Measurements from ENCODE around the gene SIVA1. TPM values are rescaled to one million over a fixed set of nuclear protein-coding genes. Genes with fewer than 3 reads are reported as not detected.

Gene SIVA1
- total RNA-seq, 1 experiment from 2014 or later = 292 TPM

GRCh38 chr14:104771374-104771773 is 18.4 kb downstream of the SIVA1 start:
- DNase-seq (ENCODE audit: low read depth) = no peak

- DNase-seq (ENCODE audit: low read depth) = no peak
Measured at GRCh38 chr14:104771918-104772706, 19.2 kb downstream of the SIVA1 start.

DNA sequence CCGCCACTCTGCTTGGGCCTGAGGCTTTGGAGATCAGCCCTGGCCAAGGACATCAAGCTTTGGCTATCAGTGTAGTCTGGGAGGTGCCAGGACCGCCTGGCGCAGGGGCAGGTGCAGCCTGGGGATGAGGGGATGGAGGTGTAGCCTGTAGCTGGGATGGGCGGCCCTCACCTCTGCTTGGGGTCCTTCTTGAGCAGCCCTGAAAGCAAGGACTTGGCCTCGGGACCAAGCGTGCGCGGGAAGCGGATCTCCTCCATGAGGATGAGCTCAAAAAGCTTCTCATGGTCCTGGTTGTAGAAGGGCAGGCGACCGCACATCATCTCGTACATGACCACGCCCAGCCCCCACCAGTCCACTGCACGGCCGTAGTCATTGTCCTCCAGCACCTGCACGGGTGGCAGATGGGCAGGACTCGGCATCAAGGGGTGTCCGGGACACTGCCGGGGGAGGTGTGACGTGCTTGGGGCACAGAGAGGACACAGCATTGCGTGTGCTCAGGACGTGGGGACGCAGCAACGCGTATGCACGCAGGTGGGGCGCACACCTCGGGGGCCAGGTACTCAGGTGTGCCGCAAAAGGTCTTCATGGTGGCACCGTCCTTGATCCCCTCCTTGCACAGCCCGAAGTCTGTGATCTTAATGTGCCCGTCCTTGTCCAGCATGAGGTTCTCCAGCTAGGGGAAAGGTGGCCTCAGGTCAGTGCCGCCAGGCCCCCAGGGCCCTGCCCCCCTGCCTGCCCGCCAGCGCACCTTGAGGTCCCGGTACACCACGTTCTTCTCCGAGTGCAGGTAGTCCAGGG is 20.0 kb downstream of the SIVA1 start:
- no peak for DNase-seq (ENCODE audit: low read depth)

- no peak for DNase-seq (ENCODE audit: low read depth)
Measured at GRCh38 chr14:104773505-104774452, 20.8 kb downstream of the SIVA1 start.

DNA sequence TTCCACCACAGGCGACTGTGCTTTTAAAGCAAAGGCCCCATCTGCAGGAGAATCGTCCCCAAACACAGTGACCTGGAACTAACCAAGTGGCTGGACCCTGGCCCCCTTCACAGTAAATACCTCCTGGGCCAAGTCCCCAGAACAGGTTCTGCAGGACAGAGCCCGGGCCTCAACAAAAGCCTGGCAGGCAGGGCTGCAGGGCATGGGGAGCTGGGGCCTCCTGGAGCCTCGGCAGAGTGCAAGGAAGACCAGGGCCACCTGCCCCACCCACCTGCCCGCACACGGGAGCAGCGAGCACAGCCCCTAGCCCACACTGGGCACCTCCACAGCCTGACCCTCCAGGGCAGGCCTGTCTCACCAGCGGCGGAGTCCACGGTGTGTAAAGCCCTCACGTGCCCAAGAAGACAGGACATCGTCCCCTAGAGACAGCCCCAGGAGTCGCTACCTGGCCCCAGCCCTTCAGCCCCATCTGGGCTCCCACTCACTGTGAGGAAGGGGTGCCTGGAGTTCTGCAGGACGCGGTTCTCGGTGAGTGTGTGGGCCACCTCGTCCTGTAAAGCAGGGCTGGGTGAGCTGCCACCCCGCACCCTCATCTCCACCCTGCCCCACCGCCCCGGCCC is 21.6 kb downstream of the SIVA1 start:
- DNase-seq (ENCODE audit: low read depth) = no peak

GRCh38 chr14:104775073-104775489 is 22.1 kb downstream of the SIVA1 start:
- DNase-seq (ENCODE audit: low read depth) = no peak

DNA sequence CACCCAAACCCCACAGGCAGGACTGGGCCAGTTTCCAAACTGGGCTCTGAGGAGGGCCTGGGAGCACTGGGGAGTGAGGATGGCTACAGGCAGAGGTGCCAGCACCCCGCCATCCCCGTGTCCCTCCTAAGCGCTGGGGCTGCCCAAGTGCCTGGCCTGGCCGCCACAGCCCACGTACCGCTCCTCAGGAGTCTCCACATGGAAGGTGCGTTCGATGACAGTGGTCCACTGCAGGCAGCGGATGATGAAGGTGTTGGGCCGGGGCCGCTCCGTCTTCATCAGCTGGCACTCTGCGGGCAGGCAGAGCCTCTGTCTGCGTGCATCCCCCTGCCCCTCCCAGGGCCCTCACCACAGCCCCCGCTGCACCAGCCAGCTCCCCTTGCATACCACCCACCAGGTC is 23.5 kb downstream of the SIVA1 start:
- no peak for DNase-seq (ENCODE audit: low read depth)

GRCh38 chr14:104776961-104777807 is 24.2 kb downstream of the SIVA1 start:
- no peak for DNase-seq (ENCODE audit: low read depth)

- no peak for DNase-seq (ENCODE audit: low read depth)
Measured at GRCh38 chr14:104777808-104778249, 24.9 kb downstream of the SIVA1 start.

DNA sequence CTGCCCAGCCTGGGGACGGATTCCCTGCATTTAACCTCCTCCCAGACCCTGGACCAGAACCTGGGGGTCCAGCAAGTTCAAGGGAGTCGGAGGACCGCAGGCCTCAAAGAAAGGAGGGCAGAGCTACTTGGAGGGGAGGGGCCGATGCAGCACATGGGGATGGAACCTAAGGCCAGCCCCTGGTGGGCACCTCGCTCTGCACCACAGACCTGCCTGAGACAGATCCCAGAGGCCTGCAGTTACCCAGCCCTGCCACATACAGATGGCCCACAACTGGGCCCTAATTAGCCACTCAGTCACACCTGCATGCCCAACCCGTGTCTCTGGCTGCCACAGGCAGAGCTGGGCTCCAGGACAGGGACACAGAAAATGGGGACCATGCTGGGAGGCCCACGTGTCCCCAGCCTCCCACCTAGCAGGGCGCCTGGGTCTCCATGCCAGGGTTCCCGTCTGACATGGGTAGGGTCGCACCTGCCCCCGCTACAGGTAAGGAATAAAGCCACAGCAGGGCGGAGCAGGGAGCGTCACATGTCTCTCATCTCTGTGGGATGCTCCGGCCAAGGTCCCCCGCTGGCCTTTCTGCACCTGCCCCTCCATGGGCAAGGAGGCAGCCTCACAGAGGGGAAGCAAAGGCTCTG is 25.9 kb downstream of the SIVA1 start:
- no peak for DNase-seq (ENCODE audit: low read depth)

- no peak for DNase-seq (ENCODE audit: low read depth)
Measured at GRCh38 chr14:104779776-104780512, 27.0 kb downstream of the SIVA1 start.

GRCh38 chr14:104780513-104781030 is 27.6 kb downstream of the SIVA1 start:
- no peak for DNase-seq (ENCODE audit: low read depth)

DNA sequence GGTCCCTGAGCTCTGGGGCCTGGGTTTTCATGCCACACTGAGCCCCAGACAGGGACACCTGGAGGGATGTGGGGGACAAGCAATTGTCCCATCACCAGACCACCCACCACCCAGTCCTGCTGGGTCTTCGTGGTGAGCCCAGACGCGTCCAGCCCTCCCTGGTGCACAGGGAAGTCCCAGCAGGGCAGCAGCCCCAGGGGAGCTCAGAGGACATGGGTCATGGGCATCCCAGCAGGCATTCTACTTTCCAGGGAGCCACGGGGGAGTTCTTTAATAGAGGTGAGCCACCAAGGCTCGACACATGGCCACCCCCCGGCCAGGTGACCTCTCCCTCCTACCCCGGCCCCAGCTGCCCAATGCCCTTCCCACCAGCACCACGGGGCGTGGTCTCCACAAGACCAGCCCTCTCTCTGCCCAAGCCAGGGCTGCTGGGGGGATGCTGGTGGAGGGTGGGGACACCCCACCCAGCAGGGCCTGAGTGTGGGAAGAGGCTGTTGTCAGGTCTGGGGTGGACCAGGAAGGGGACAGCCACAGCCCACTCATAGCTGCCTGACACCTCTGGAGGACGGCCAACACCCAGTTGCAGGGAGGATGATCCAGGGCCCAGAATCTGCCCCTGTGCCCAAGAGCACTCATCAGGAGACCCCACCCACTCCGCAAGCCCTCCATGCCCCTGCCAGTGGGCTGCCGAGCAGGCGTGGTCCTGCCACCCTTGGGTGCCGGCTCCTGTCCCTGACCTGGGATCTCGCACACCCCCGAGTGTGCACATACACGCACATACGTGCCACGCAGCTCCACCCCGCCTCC is 28.5 kb downstream of the SIVA1 start:
- DNase-seq (ENCODE audit: low read depth) = no peak

- DNase-seq (ENCODE audit: low read depth) = no peak
Measured at GRCh38 chr14:104782086-104782807, 29.3 kb downstream of the SIVA1 start.

DNA sequence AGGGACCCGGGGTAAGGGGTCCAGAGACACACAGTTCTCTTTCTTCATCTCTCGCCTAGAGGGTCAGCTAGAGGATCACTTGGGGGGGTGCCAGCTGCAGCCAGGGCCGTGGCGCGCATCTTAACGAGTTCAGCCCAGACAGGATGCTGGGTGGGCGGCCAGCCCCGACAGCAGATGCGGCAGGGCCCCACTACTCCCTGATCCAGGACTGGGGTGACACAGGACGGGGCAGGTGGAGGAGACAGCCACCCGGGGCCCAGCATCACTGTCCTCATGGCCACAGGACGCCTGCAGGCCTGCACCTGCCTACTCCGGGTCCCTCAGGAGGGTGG is 29.8 kb downstream of the SIVA1 start:
- DNase-seq (ENCODE audit: low read depth) = no peak

DNA sequence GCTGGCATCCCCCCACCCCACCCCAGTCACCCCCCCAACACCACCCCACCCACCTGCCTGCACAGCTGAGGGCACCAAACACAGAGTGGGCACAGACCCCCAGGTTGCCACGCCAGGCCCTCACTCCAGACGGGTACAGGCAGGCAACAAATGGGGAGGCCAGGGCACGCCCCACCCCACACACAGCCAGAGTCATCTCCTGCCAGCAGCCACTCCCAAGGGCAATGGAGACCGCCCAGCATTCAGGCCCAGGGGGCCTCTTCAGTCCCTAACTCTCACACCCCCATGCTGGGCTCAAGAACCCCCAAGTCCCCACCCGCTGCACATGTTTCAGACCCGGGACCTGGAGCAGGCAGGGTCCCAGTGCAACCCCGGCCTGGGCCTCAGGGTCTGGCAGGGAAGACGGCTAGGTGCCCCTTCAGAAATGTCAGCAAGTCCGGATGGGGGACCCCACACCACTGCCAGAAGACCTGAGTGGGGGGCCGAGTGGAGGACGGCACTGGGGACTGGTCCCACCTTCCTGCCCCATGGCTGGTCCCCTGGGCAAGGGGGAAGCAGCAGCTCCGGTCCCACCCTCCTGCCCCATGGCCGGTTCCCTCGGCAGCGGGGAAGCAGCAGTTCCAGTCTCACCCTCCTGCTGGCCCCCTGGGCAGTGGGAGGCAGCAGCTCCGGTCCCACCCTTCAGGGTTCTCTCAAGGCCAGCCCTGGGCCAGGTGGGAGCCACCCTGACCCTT is 30.7 kb downstream of the SIVA1 start:
- no peak for DNase-seq (ENCODE audit: low read depth)

GRCh38 chr14:104784218-104784568 is 31.2 kb downstream of the SIVA1 start:
- no peak for DNase-seq (ENCODE audit: low read depth)

Measured in M059J (cell line).